ENCODE data around the gene MAP3K4. TPM values are rescaled to one million over a fixed set of nuclear protein-coding genes. Genes with fewer than 3 reads are reported as not detected.
"Not testable (repeated sequence)": the region's sequence is repeated elsewhere in the genome, so short reads cannot be mapped to it uniquely, and the experiment has no call there.

MAP3K4 gene
- total RNA-seq, 2 donors from 2014 or later = 32.1 to 42.2 TPM

- Histone ChIP-seq H3K9ac (ENCODE audit: low read depth in 2 of 2, low read length in 2 of 2) (no peak overlapping the region), H3K4me3 (no peak overlapping the region), H3K27me3 (no peaks in the 10 kb centered on the region), H3K36me3 (no peaks in the 10 kb centered on the region), H3K27ac (no peak overlapping the region), H3K9me3 (no peaks in the 10 kb centered on the region), H3K4me1 (no peaks in the 10 kb centered on the region)
- intact Hi-C loops (cut with DNase I) = no loop called here
- no peak for DNase-seq
- no peak for TF ChIP-seq CTCF (IDR thresholded peaks at IDR 0.05)
These were observed 24.9 kb upstream of the MAP3K4 start for GRCh38 chr6:160966493-160967229.

GRCh38 chr6:160967351-160967750, 24.2 kb upstream of the MAP3K4 start:
- no peak for DNase-seq
- TF ChIP-seq CTCF (IDR thresholded peaks at IDR 0.05) = no peak
- intact Hi-C loops (cut with DNase I) = no loop called here
- Histone ChIP-seq H3K4me3 (no peak overlapping the region), H3K27ac (no peak overlapping the region), H3K27me3 (no peaks in the 10 kb centered on the region), H3K9ac (ENCODE audit: low read depth in 2 of 2, low read length in 2 of 2) (no peak overlapping the region), H3K36me3 (no peaks in the 10 kb centered on the region), H3K4me1 (no peaks in the 10 kb centered on the region), H3K9me3 (no peaks in the 10 kb centered on the region)

- TF ChIP-seq CTCF (IDR thresholded peaks at IDR 0.05) = no peak
- intact Hi-C loops (cut with DNase I) = no loop called here
- no peak overlapping the region for H3K9ac ChIP-seq (ENCODE audit: low read depth in 2 of 2, low read length in 2 of 2)
- H3K4me3 ChIP-seq = no peak overlapping the region
- H3K9me3 ChIP-seq = no peaks in the 10 kb centered on the region
- no peaks in the 10 kb centered on the region for H3K36me3 ChIP-seq
- no peaks in the 10 kb centered on the region for H3K27me3 ChIP-seq
- H3K27ac ChIP-seq = no peak overlapping the region
- no peak for DNase-seq
- no peaks in the 10 kb centered on the region for H3K4me1 ChIP-seq
These were observed 23.7 kb upstream of the MAP3K4 start for GRCh38 chr6:160967833-160968232.

- no peak for DNase-seq
- intact Hi-C loops (cut with DNase I) = no loop called here
- Histone ChIP-seq H3K36me3 (no peaks in the 10 kb centered on the region), H3K4me1 (no peaks in the 10 kb centered on the region), H3K27ac (no peak overlapping the region), H3K9ac (ENCODE audit: low read depth in 2 of 2, low read length in 2 of 2) (no peak overlapping the region), H3K27me3 (no peaks in the 10 kb centered on the region), H3K4me3 (no peak overlapping the region), H3K9me3 (no peaks in the 10 kb centered on the region)
- no peak for TF ChIP-seq CTCF (IDR thresholded peaks at IDR 0.05)
These were observed 20.4 kb upstream of the MAP3K4 start for GRCh38 chr6:160971171-160971570.

GRCh38 chr6:160972111-160972510, 19.5 kb upstream of the MAP3K4 start:
- Histone ChIP-seq H3K9me3 (no peaks in the 10 kb centered on the region), H3K4me3 (no peak overlapping the region), H3K27me3 (no peaks in the 10 kb centered on the region), H3K4me1 (no peaks in the 10 kb centered on the region), H3K36me3 (no peaks in the 10 kb centered on the region), H3K9ac (ENCODE audit: low read depth in 2 of 2, low read length in 2 of 2) (no peak overlapping the region), H3K27ac (no peak overlapping the region)
- no peak for DNase-seq
- intact Hi-C loops (cut with DNase I) = no loop called here
- TF ChIP-seq CTCF (IDR thresholded peaks at IDR 0.05) = no peak

GRCh38 chr6:160972594-160972993, 19.0 kb upstream of the MAP3K4 start:
- intact Hi-C loops (cut with DNase I); H3K4me3 ChIP-seq; H3K27me3 ChIP-seq; DNase-seq; H3K9ac ChIP-seq (ENCODE audit: low read depth in 2 of 2, low read length in 2 of 2); H3K36me3 ChIP-seq; H3K4me1 ChIP-seq; H3K9me3 ChIP-seq; H3K27ac ChIP-seq: not testable (repeated sequence)

Data from colonic mucosa (tissue), 4 donors.